ENCODE results near the gene KIN.
A peak's percentile ranks its signal among the peaks of the same experiment; 100 is the strongest.
"Not testable (repeated sequence)": the region's sequence is repeated elsewhere in the genome, so short reads cannot be mapped to it uniquely, and the experiment has no call there.

KIN gene, protein sequence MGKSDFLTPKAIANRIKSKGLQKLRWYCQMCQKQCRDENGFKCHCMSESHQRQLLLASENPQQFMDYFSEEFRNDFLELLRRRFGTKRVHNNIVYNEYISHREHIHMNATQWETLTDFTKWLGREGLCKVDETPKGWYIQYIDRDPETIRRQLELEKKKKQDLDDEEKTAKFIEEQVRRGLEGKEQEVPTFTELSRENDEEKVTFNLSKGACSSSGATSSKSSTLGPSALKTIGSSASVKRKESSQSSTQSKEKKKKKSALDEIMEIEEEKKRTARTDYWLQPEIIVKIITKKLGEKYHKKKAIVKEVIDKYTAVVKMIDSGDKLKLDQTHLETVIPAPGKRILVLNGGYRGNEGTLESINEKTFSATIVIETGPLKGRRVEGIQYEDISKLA

DNA sequence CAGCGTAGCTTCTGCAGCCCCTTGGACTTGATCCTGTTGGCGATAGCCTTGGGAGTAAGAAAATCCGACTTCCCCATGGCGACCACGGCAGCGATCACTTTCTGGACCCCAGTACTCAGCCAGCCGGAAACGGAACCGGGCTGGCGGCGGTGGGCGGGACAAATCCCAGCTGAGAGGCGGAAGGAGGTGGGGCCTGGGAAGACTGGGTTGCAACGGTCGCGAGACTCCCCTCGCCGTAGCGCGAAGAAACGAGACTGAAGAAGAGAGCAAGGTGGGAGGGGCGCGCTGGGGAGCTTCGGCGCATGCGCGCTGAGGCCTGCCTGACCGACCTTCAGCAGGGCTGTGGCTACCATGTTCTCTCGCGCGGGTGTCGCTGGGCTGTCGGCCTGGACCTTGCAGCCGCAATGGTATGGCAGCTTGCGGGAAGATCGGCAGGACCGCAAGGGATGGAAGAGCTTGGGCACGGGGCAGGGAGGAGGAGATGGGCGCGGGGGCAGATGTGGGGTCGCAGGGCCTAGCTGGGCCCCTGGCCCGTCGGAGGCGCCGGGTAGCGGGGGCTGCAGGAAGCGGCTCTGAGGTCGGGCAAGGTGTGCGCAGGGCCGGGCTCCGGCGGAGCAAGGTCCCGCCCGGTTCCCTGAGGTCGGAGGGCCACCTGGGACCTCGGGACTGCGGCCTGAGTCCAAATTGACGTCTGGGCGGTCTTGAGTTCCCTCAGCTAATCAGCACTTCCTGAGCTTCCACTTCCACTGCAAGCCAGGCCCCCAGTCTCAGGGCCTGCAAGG is at the start of gene KIN, which contains the start of gene ATP5F1C:
KIN (minus strand) TSS at position 137 of the 782 bp plus-strand sequence; CDS start at position 77, 60 bp downstream.
ATP5F1C (plus strand) TSS at position 321 of the 782 bp plus-strand sequence; CDS start at position 352, 31 bp downstream.
- DNase-seq, result peak; percentile 96

DNA sequence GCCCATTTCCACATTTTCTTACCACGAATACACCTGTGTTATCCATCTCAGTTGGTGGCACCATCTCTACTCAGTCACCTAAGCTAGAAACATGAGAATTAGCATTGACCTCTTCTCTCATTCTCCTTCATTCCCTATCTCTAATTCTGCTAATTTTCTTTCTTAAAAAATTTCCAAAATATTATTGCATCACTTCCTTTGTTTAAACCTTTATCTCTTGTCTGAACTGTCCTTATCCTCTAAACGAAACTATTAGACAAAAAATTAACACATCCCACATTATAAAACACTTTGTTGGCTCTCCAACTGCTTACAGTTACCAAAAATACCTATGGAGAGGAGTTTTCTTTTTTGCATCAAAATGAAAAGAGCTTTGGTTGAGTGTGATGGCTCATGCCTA is 48.8 kb upstream of the KIN start:
- no peak for DNase-seq

DNA sequence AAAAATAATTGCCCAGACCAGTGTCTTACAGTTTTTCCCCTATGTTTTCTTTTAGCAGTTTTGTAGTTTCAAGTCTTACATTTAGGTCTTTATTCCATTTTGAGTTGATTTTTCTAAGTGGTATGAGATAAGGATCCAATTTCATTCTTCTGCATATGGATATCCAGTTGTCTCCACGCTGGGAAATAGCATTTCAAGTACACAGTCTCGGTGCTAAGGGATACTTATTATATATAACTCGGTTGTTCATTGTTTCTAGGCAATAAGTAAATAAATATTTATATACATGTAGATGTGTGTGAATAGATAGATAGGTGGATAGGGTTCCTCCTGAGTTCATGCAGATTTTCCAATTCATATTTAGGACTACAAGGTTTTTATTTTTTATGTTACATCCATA is 46.5 kb upstream of the KIN start:
- DNase-seq, result no peak

DNA sequence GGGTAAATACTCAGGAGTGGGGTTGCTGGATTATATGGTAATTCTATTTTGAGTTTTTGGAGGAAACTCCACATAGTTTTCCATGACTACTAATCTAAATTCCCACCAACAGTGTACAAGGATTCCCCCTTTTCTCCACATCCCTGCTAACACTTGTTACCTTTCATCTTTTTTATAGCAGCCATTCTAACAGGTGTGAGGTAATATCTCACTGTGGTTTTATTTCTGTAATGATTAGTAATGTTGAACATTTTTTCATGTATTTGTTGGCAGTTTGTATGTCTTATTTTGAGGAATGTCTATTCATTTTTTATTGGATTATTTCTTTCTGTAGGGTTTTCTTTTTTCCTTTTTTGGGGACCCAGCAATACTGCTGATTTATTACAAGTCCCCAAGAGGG is 45.4 kb upstream of the KIN start:
- DNase-seq, result no peak

DNA sequence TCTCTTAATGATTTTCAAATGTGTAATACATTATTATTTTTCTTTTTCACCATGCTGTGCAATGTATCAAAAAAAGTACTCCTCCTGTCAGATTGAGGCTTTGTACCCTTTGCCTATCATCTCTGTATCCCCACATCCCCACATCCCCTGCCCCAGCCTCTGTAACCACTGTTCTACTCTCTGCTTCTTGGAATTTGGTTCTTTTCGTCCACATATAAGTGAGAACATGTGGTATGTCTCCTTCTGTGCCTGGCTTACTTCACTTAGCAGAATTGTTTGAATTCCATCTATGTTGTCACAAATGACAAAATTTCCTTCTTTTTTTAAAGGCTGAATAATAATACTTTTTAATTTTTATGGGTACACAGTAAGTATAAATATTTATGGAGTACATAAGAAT is 44.3 kb upstream of the KIN start:
- DNase-seq, result no peak

DNA sequence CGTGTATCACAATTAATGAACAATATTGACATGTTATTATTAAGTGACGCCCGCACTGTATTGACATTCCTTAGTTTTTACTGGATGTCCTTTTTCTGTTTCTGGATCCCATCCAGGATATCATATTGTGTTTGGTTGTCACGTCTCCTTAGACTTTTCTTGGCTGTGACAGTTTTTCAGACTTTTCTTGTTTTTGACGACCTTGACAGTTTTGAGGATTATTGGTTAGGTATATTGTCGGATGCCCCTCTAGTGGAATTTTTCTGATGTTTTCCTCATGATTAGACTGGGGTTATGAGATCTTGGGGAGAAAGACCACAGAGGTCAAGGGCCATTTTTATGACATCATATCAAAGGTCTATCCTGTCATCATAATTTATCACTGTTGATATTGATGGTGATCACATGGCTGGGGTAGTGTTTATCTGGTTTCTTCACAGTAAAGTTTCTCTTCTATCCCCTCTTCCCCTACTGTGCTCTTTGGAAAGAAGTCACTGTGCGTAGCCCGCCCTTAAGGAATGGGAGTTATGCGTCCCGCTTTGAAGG is 41.6 kb upstream of the KIN start:
- no peak for DNase-seq

DNA sequence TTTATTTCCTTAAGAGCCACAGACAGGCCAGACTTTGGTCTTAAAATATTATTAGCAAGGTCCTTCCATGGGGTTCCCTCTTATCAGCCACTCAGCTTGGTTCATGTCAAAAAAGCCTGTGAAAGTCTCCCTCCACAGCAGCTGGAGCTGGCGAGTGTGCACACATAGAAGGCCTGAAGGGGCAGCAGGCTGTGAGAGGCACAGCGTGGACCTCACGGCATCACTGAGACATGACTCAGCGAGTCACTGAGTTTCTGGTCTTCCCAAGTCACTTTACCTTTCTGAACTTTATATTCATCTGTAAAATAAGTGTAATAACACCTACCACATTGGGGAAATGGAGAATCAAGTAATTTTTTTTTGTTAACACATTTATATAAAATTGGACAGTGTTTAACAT is 39.2 kb upstream of the KIN start:
- DNase-seq, result no peak

DNA sequence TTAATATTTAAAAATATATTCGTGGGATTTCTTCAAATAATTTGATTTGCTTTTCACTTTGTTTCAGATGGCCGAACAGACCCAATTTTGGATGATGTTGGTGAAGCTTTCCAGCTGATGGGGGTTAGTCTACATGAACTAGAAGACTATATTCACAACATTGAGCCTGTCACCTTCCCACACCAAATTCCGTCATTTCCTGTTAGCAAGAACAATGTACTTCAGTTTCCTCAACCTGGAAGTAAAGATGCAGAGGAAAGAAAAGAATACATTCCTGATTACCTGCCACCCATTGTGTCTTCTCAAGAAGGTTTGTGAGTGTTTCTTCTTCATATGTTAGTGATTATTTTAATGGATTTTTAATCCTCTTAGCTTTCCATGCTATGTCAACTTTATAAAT is 36.5 kb upstream of the KIN start:
- DNase-seq, result no peak

DNA sequence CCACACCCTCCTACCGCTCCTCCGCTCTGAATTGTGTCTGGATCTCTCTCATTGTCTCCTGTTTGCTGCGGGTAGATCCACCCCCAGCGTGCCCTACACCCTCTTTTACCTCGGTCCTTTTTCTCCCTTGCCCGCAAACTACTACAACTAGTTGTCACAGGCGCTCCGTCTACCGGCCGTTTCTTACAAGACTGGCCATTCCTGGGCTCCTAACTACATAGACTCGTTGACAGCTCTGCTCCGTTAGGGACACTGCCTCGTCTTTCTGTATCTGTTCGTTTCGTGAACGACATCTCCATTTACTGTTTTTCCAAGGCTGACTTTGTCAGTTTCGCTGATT is 31.3 kb upstream of the KIN start:
- DNase-seq, result no peak

DNA sequence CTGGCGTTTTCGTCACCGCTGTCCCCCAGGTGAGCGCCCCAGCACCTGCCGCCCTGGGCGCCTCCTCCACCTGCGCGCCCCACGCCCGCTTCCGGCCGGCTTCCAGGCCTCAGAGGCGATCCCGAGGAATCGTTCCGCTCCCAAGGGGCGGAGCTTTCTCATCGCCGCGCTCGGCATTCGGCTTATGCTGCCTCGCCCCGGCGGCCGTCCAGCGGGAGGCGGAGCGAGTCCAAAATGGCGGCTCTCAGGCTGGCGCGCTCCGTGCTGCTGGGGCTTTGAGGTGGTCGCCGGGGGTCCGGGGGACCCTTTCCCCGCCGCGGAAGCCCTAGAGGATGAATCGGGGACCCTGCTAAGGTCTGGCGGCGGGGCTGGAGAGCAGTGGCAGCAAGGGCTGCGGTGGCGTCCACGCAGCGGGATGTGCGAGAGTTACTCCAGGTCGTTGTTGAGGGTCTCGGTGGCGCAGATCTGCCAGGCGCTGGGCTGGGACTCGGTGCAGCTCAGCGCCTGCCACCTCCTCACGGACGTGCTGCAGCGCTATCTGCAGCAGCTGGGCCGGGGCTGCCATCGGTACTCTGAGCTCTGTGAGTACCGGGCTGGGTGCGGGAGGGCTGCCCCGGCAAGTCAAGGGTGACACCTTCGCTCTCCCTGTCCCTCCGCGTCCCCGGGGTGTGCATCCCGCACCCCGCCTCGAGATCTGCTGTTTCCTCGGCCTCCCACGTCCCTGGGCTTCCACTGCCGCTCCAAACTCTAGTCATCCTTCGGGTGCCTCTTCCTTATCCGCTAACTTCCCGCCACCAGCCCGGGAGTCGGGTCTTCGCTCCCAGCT is 30.7 kb upstream of the KIN start, which contains the start of gene TAF3:
TAF3 (plus strand) TSS at position 211 of the 826 bp plus-strand sequence; CDS start at position 416, 205 bp downstream.
- peak; percentile 94 for DNase-seq

DNA sequence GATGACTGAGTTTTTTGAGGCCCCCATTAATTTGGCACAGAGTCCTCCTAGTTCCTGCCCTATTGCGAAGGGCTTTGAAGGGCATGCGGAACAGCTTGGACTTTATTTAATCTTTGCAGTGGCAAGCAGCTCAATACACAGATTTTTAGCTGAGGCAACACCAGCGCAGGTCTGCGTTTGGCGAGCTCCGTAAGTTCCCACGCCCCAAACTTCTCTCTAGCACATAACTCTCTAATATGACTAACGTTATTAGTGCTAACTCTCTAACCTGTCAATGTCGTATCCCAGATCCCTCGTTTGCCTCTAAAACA is 30.1 kb upstream of the KIN start:
- no peak for DNase-seq

DNA sequence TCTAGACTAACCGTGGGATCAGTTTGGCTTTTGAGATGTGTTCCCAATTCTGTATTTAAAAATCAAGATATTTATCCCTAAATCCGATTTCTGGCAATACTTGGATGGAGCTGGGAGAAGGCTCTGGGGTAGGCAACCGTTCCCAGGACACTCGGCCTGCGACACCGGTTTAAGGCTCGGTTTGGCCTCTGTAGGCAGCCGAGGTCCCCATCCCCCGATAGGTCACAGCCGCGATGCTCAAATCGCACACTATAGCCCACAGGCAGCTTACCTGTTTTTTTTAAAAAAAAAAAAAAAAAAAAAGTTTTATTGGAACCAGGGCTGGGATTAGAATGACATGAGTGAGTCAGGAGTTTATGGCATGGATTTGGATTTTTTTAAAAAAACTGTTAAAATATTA is 29.8 kb upstream of the KIN start:
- DNase-seq, result no peak

DNA sequence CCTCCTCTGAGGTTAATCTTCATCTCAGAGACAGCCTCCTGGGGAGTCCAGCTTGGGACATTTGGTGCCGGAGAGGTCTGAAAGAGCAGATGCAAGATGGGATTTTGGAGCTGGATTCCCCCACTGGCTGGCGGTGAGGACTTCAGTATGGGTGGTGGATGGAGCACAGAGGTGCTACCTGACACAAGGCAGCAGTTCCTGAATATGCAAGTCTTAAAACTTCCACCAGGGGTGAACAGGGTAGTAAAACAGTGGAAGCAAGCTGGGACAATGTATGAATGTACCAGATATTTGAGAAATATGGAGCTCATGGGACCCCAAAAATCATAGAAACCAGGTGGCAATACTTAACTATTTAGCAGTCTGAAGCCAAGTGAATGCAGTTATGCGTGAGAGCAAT is 25.7 kb upstream of the KIN start:
- no peak for DNase-seq

DNA sequence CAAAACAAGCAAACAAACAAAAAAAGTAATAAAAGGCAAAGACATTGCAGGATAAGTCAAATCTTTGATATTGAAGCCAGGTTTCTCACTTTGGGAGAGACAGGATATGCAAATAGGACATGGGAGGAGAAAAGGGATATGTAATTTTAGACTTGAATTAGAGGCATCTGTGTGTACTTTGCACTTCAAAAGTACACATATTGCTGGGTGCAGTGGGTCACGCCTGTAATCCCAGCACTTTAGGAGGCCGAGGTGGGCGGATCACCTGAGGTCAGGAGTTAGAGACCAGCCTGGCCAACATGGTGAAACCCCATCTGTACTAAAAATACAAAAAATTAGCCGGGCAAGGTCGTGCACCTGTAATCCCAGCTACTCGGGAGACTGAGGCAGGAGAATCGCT is 23.9 kb upstream of the KIN start:
- DNase-seq, result not testable (repeated sequence)

DNA sequence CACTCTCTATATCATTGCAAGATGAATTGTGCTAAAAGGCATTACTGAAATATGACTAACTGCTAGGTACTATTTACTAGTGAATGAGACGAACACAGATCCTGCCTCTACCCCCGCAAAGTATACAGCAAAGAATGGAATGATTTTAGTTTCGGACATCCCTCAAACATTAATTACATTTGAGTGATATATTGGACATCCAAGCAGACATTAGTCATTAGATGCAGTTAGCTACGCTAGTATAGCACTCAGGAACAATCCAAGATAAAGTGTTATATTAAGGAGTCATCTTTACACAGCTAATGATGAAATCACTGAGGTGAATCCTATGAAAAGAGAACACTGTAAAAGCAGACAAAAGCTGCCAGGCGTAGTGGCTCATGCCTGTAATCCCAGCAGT is 23.2 kb upstream of the KIN start:
- DNase-seq, result no peak

DNA sequence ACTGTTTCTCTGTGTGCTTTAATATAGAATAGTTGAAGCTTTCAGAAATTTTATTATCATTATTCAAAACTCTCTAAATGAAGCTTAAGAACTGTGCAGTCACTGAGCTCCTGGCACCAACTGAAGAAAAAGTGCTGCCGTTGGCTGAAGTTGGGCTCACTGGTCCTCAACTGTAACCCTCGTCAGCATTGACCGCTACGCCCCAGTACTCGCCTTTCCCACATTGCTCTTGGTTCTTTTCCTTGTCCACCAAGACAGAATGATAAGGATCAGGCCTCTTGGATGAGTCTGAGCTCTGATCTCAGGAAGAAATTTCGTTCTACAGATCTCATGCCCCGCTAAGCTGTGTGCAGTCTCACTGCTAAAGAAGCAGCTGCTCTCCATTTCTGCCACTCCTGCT is 22.6 kb upstream of the KIN start:
- DNase-seq, result no peak

DNA sequence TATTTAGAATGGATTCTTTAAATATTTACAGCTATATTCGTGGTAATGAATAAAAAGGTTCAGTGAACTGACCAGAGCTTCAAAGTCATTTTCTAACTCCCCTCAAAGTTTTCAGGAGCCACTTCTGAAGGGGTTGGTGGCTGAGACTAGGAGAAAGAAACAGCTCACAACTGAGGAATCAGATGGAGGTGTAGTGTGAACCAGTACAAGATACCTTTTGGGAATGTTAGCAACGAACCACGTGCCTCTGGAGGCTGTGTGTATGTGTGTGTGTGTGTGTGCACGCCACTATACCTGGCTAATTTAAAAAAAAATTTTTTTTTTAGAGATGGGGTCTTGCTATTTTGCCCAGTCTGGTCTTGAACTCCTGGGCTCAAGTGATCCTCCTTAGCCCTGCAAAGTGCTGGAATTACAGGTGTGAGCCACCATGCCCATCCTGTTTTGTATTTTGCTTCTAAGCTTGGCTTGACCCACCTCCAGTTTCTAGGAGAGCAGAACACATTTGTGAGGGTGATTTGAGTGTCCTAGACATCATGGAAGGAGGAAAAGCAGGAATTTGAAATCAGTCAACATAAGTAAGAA is 21.0 kb upstream of the KIN start:
- DNase-seq, result no peak

DNA sequence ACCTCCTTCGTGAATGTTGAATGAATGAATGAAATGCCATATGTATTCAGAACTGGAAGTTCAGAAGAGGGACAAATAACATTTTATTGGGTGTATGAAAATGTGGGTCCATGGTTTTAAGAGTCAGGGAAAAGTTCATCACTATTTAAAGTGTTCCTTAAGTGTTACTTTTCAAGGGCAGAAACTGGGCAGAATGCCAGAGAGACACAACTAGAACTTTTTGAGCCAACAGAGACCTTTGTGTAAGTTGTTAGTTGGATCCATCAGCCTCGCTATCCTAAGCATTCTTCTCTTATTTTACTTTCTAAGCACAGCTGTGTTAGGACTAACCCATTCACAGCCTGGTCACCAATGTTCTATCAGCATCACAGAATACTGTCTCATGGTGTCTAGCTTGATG is 16.9 kb upstream of the KIN start:
- no peak for DNase-seq

DNA sequence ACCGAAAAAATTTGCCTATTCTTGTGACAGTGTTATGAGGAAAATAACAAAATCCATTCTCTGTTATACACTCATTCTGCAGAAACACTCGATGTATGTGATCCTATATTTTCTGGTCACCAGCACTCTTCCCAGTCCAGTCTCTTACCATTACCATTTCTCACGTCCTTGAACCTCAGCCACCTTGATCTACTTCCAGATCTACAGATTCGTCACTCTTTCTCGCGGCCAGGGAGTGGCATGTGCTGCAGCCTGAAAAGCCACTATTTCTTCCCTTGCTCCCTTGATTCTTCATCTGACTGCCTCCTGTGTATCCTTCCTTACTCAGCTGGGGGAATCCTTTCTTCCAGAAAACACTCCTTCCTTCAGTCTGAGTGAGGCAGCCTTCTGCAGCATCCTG is 16.4 kb upstream of the KIN start:
- DNase-seq, result no peak

DNA sequence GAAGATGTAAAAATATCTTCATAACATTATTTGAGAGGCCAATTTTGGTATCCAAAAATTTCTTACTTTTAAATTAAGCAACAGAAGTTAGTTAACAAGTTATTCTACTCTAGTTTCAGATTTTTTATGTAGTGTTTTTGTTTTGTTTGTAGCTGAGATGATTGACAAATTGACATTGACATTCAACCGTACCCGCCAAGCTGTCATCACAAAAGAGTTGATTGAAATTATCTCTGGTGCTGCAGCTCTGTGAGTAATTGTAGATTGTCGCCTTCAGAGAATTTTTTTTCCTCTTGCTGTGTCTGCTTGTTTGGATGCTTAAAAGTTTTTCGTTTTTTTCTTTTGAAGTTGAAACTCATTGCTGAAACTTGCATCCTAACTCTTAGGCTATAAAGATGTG is 14.8 kb upstream of the KIN start:
- no peak for DNase-seq

DNA sequence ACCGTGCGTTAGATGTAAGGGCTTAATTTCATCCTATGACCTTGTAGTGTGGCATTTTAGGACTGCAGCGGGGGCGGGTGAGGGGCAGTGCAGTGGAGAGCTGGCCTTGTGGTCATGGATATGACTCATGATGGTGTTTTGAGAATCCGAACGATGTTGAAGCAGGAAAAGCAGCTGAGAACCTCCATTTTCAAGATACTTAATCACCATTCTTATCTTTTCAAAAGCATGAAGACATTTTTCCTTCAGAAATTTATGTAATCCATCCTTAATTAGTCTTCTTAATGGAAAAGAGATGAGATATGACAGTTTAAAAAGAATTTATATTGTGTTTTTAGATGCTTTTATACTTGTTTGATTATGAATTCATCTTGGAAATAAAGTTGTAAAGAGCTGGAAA is 9.8 kb upstream of the KIN start:
- no peak for DNase-seq

DNA sequence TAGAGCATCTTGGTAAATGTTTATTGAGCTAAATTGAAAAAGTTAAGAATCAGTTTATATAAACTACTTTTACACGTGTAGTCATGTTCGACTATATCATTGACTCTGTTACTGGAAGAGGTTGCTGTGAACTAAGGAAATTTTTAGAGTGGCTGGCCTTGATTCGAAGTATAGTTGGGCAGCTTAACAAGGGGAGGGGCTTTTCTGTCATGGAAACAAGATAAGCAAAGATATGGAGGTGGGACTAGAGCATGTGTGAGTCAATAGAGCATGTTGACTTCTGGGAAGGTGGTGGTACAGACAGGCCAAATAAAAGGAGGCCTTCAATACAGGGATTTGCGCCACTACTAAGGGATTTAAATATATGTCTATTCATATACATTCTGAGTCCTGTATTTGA is 7.8 kb upstream of the KIN start:
- no peak for DNase-seq
